ENCODE data around the gene MAPKAPK3. TPM values are rescaled to one million over a fixed set of nuclear protein-coding genes. Genes with fewer than 3 reads are reported as not detected.

Gene MAPKAPK3
- total and polyA plus RNA-seq, 2 of the 4 experiments (the other 2 are of a cell fraction) = 38.3 to 57.2 TPM

- intact Hi-C loops (cut with micrococcal nuclease) (no loop called here), in situ Hi-C loops (cut with MboI; ENCODE audit: low sequenced_read_pairs) (no loop called here), dilution Hi-C loops (cut with HindIII; ENCODE audit: low sequenced_read_pairs, unreplicated experiment) (no loop called here)
- ChIA-PET CTCF (interaction anchor here (0.6 kb wide), 1 partner anchor 1006 kb away, joined by 6 read pairs; no protein-coding TSS in a partner anchor), POLR2A (ENCODE audit: unreplicated experiment) (no interaction called here)
- Histone ChIP-seq H3K36me3 (ENCODE audit: control insufficient read depth, insufficient read depth, low read length) (no peaks in the 10 kb centered on the region; the same call in 1 of the 2 replicates), H3K79me1 (ENCODE audit: low read depth in 1 of 2, low read length in 2 of 2) (no peaks in the 10 kb centered on the region), H3K56ac (ENCODE audit: extremely low read depth, insufficient read depth, low read length) (no peak overlapping the region), H3K4me2 (ENCODE audit: low read depth, low read length) (no peak overlapping the region), H2BK15ac (ENCODE audit: low read depth, low read length) (no peak overlapping the region), H3K18ac (ENCODE audit: low read depth, low read length) (no peak overlapping the region), H2AK9ac (replicated peaks; ENCODE audit: low read depth, low read length, poor library complexity) (no peak overlapping the region), H3K9me3 (ENCODE audit: control insufficient read depth, insufficient read depth, low read length) (no peaks in the 10 kb centered on the region), H3K9ac (ENCODE audit: low read depth, low read length) (no peak overlapping the region), H2BK5ac (ENCODE audit: low read depth, low read length, poor library complexity, severe bottlenecking) (no peak overlapping the region), H3K4ac (ENCODE audit: low read depth, low read length) (no peak overlapping the region), H4K5ac (ENCODE audit: low read depth, low read length) (no peak overlapping the region), H2BK20ac (ENCODE audit: low read depth, low read length) (no peak overlapping the region), H3K4me3 (ENCODE audit: insufficient read depth, low read depth, low read length) (no peak overlapping the region), H2AK5ac (ENCODE audit: low read depth, low read length) (no peak overlapping the region; the same call in 1 of the 2 replicates), H2AFZ (replicated peaks; ENCODE audit: low read length, poor library complexity) (no peak overlapping the region), H3K14ac (replicated peaks; ENCODE audit: low read depth, low read length) (no peak overlapping the region), H3K27me3 (ENCODE audit: control insufficient read depth, insufficient read depth, low read length) (no peaks in the 10 kb centered on the region), H3K23ac (ENCODE audit: low read depth, low read length) (no peak overlapping the region), H3K4me1 (ENCODE audit: control insufficient read depth, insufficient read depth, low read length) (no peaks in the 10 kb centered on the region; the same call in 1 of the 2 replicates), H2BK120ac (ENCODE audit: low read depth, low read length) (no peak overlapping the region), H4K8ac (ENCODE audit: low read depth in 2 of 2, low read length in 2 of 2) (no peak overlapping the region), H3K27ac (ENCODE audit: insufficient read depth, low read length) (no peak overlapping the region), H4K91ac (ENCODE audit: insufficient read depth, low read depth, low read length) (no peak overlapping the region), H4K20me1 (ENCODE audit: insufficient read depth, low read length) (no peaks in the 10 kb centered on the region), H3K9me1 (ENCODE audit: insufficient read depth, low read length) (0 out of 2 replicates have a peak, but pooled peaks cover 3% of the 10 kb centered on the region)
- ATAC-seq (ENCODE audit: low read depth) (no peak), DNase-seq (no peak)
- WGBS, 2 experiments (ENCODE audit: extremely low coverage in 2 of 2, insufficient read length in 1 of 2) = 67% methylated on average over 13 of the region's 17 CpGs; no CpG with 5 or more reads in 1 of the 2 experiments
- no TSS peak for BruUV-seq (replicated peaks)
- no peak for TF ChIP-seq CEBPB (IDR thresholded peaks at IDR 0.05; ENCODE audit: low read depth, low read length)
- TF ChIP-seq SMC3 (IDR thresholded peaks at IDR 0.05; ENCODE audit: low read depth, low read length) = no peak
- TF ChIP-seq RFX5 (IDR thresholded peaks at IDR 0.05; ENCODE audit: low read depth, low read length) = no peak
- TF ChIP-seq NFE2L2 (IDR thresholded peaks at IDR 0.05; ENCODE audit: low read depth, low read length) = no peak
- TF ChIP-seq MXI1 (IDR thresholded peaks at IDR 0.05; ENCODE audit: borderline replicate concordance, low read depth, low read length) = no peak
- no peak for TF ChIP-seq RCOR1 (IDR thresholded peaks at IDR 0.05; ENCODE audit: insufficient replicate concordance, low read length)
- TF ChIP-seq MAFK (IDR thresholded peaks at IDR 0.05; ENCODE audit: low read depth, low read length) = no peak
- no peak for TF ChIP-seq POLR2A (IDR thresholded peaks at IDR 0.05; ENCODE audit: low read depth, low read length)
- TF ChIP-seq CHD1 (IDR thresholded peaks at IDR 0.05; ENCODE audit: low read depth, low read length) = no peak
- no peak for TF ChIP-seq BHLHE40 (IDR thresholded peaks at IDR 0.05; ENCODE audit: low read depth, low read length)
- TF ChIP-seq, protein P1, sequence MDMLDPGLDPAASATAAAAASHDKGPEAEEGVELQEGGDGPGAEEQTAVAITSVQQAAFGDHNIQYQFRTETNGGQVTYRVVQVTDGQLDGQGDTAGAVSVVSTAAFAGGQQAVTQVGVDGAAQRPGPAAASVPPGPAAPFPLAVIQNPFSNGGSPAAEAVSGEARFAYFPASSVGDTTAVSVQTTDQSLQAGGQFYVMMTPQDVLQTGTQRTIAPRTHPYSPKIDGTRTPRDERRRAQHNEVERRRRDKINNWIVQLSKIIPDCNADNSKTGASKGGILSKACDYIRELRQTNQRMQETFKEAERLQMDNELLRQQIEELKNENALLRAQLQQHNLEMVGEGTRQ (IDR thresholded peaks at IDR 0.05; ENCODE audit: low read depth, low read length) = no peak
- no peak for TF ChIP-seq CTCF (conservative IDR thresholded peaks at IDR 0.05; ENCODE audit: low read depth, low read length)
- TF ChIP-seq, protein P2, sequence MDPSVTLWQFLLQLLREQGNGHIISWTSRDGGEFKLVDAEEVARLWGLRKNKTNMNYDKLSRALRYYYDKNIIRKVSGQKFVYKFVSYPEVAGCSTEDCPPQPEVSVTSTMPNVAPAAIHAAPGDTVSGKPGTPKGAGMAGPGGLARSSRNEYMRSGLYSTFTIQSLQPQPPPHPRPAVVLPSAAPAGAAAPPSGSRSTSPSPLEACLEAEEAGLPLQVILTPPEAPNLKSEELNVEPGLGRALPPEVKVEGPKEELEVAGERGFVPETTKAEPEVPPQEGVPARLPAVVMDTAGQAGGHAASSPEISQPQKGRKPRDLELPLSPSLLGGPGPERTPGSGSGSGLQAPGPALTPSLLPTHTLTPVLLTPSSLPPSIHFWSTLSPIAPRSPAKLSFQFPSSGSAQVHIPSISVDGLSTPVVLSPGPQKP (IDR thresholded peaks at IDR 0.05; ENCODE audit: borderline replicate concordance, low read depth, low read length) = no peak
- TF ChIP-seq RAD21 (IDR thresholded peaks at IDR 0.05; ENCODE audit: low read length) = no peak
Observed at GRCh38 chr3:50587806-50588758, 28.9 kb upstream of the MAPKAPK3 start.

Data from IMR-90 (cell line).